H1 (cell line): Measurements from ENCODE around the gene ARTN. TPM values are rescaled to one million over a fixed set of nuclear protein-coding genes. Genes with fewer than 3 reads are reported as not detected.

ENCODE experiments used
- BCL11A ChIP-seq, 2 experiments: IDR thresholded peaks; one replicate each; pipeline ENCODE4 v1.6.1; 2011; ENCODE audit warnings: low read depth in 2 of 2, low read length in 2 of 2, mild to moderate bottlenecking in 2 of 2
- CHD1 ChIP-seq: IDR thresholded peaks from 2 replicates; pipeline ENCODE4 v1.6.1; 2012; ENCODE audit warnings: low read depth, low read length, improper control_type of control experiment
- CHD2 ChIP-seq: IDR thresholded peaks from 2 replicates; pipeline ENCODE4 v1.6.1; 2012; ENCODE audit warnings: low read length, improper control_type of control experiment
- EP300 ChIP-seq, 2 experiments: IDR thresholded peaks; 1 replicate in 1 of 2; 2 replicates in 1 of 2; pipeline ENCODE4 v1.6.1; 2011 to 2012; ENCODE audit warnings: low read depth in 2 of 2, low read length in 2 of 2, mild to moderate bottlenecking in 2 of 2, borderline replicate concordance in 1 of 2, inconsistent platforms in 1 of 2, moderate library complexity in 1 of 2
- FOSL1 ChIP-seq: IDR thresholded peaks from 2 replicates; pipeline ENCODE4 v1.6.1; 2011; ENCODE audit warnings: mild to moderate bottlenecking, low read depth, low read length, moderate library complexity; ENCODE audit not compliant: insufficient read depth
- GABPA ChIP-seq: IDR thresholded peaks from 2 replicates; pipeline ENCODE4 v1.6.1; 2011; ENCODE audit warnings: mild to moderate bottlenecking, low read length, moderate library complexity, borderline replicate concordance; ENCODE audit not compliant: insufficient read depth
- GTF2F1 ChIP-seq: IDR thresholded peaks from 2 replicates; pipeline ENCODE4 v1.6.1; 2012; ENCODE audit warnings: low read depth, low read length, improper control_type of control experiment, borderline replicate concordance
- HDAC2 ChIP-seq, 2 experiments: fragments of 300-600 bp in 1 of 2; sonication (generic) in 1 of 2; IDR thresholded peaks; 2 replicates each; pipeline ENCODE4 v1.6.1; 2011 to 2012; ENCODE audit warnings: low read depth in 2 of 2, low read length in 2 of 2, mild to moderate bottlenecking in 2 of 2, moderate library complexity in 2 of 2, borderline replicate concordance in 1 of 2, inconsistent platforms in 1 of 2
- HDAC6 ChIP-seq: IDR thresholded peaks from one replicate; pipeline ENCODE4 v1.7.1; 2012; ENCODE audit warnings: low read depth, mild to moderate bottlenecking, inconsistent platforms, low read length, moderate library complexity
- JUN ChIP-seq: IDR thresholded peaks from 2 replicates; pipeline ENCODE4 v1.6.1; 2011; ENCODE audit warnings: low read depth, mild to moderate bottlenecking, improper control_type of control experiment, low read length
- JUND ChIP-seq: IDR thresholded peaks from 2 replicates; pipeline ENCODE4 v1.6.1; 2011; ENCODE audit warnings: mild to moderate bottlenecking, improper control_type of control experiment, low read length
- KDM4A ChIP-seq: IDR thresholded peaks from one replicate; pipeline ENCODE4 v1.7.1; 2012; ENCODE audit warnings: low read depth, mild to moderate bottlenecking, moderate library complexity, low read length, inconsistent platforms; ENCODE audit not compliant: severe bottlenecking
- KDM5A ChIP-seq: fragments of 200-600 bp; IDR thresholded peaks from 2 replicates; pipeline ENCODE4 v1.7.1; 2012; ENCODE audit warnings: mild to moderate bottlenecking, low read length, inconsistent platforms, mixed read lengths
- POLR2AphosphoS5 ChIP-seq: IDR thresholded peaks from 2 replicates; pipeline ENCODE4 v1.6.1; 2011; ENCODE audit warnings: low read depth, low read length
- POU5F1 ChIP-seq: IDR thresholded peaks from 2 replicates; pipeline ENCODE4 v1.6.1; 2011; ENCODE audit warnings: low read depth, mild to moderate bottlenecking, low read length, moderate library complexity
- RAD21 ChIP-seq, 2 experiments: IDR thresholded peaks in 1 of 2; conservative IDR thresholded peaks in 1 of 2; 2 replicates each; pipeline ENCODE4 v1.6.1; 2011; ENCODE audit warnings: low read depth in 2 of 2, low read length in 2 of 2, improper control_type of control experiment in 1 of 2, inconsistent platforms in 1 of 2, mild to moderate bottlenecking in 1 of 2, moderate library complexity in 1 of 2
- SP1 ChIP-seq: IDR thresholded peaks from 2 replicates; pipeline ENCODE4 v1.6.1; 2011; ENCODE audit warnings: low read depth, low read length
- SRF ChIP-seq: IDR thresholded peaks from 2 replicates; pipeline ENCODE4 v1.6.1; 2011; ENCODE audit warnings: mild to moderate bottlenecking, low read depth, low read length, moderate library complexity
- TAF1 ChIP-seq: IDR thresholded peaks from 2 replicates; pipeline ENCODE4 v1.6.1; 2011; ENCODE audit warnings: mild to moderate bottlenecking, low read depth, low read length
- YY1 ChIP-seq: IDR thresholded peaks from 2 replicates; pipeline ENCODE4 v1.6.1; 2011; ENCODE audit warnings: low read depth, mild to moderate bottlenecking, low read length
- polyA plus RNA-seq, 7 experiments: library from polyadenylated mRNA; depleted of rRNA in 3 of 7; stranded (reverse) in 5 of 7; unstranded in 2 of 7; fragments of >200 nt in 5 of 7; fragments of 200-250 nt in 2 of 7; gene quantifications; 1 replicate in 5 of 7; 2 replicates in 1 of 7; 4 replicates in 1 of 7; pipeline versions ENCODE4 v1.2.1 to v1.2.3, GENCODE V29; 2011 to 2013; ENCODE audit warnings: missing spikeins in 2 of 7, mixed read lengths in 2 of 7
- total RNA-seq: library from RNA; stranded (reverse); fragmentation: NEBNext Ultra II Directional; extraction: Animal tissue kit (Norgen Biotek cat#: 25700); gene quantifications from 2 replicates; pipeline ENCODE4 v1.2.1, GENCODE V29; 2021
- TF ChIP-seq, protein P1 (sequence below): IDR thresholded peaks from 2 replicates; pipeline ENCODE4 v1.6.1; 2011; ENCODE audit warnings: low read length, improper control_type of control experiment

Gene ARTN
- total and polyA plus RNA-seq, 2 of the 8 experiments (the other 6 are each of a cell fraction or from before 2014, with no cell fraction given), result 13.5 to 22.7 TPM

DNA sequence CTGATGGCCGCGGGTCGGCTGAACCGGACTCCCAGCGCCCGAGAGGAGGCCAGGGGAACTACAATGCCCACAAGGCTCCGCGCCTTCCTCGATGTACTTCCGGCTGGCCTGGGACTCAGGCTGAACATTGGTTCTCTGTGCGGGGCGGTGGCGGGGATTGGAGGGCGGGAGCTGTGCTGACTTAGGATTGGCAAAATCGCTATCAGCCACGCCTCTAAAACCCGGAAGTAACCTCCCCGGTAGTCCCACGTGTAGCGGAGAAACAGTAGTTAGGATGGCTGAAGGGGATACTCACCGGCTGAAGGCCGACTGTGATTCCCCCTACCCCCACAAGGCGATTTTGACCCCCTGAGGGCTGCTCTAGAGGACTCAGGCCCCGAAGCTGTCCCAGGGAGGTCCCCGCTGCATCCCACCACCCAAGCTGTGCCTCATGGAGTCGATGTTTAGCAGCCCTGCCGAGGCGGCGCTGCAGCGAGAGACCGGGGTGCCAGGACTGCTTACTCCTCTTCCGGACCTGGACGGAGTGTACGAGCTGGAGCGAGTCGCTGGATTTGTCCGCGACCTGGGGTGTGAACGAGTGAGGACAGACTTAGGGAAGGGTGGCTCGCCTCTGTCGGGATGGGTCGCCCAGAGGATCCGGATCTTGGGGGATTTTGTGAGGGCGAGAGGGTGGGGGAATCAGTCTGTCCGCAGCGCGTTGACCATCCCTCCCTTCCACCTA is 36.3 kb downstream of the ARTN start, which contains the start of gene DPH2 (continued):
- peak in 1 of 2 experiments; percentile 97; a peak in 1 of 4 replicates for TF ChIP-seq HDAC2 (IDR thresholded peaks at IDR 0.05; ENCODE audit: borderline replicate concordance in 1 of 2, low read depth in 2 of 2, low read length in 2 of 2)
- TF ChIP-seq JUN, result no peak
- TF ChIP-seq KDM4A, result peak; percentile 38
- peak; percentile 92 for TF ChIP-seq GABPA
- TF ChIP-seq HDAC6, result no peak
- TF ChIP-seq BCL11A (IDR thresholded peaks at IDR 0.05; ENCODE audit: low read depth in 2 of 2, low read length in 2 of 2), result no peak
- TF ChIP-seq SRF, result no peak
- TF ChIP-seq CHD2, result peak; percentile 64
- TF ChIP-seq KDM5A, result peak; percentile 48; the same call in 1 of the 2 replicates
- TF ChIP-seq CHD1, result no peak
- no peak for TF ChIP-seq YY1
- TF ChIP-seq GTF2F1, result no peak
- TF ChIP-seq SP1, result peak; percentile 90
- no peak for TF ChIP-seq EP300 (IDR thresholded peaks at IDR 0.05; ENCODE audit: borderline replicate concordance in 1 of 2, low read depth in 2 of 2, low read length in 2 of 2)
- TF ChIP-seq POU5F1, result no peak
- TF ChIP-seq TAF1, result peak; percentile 47; the same call in 1 of the 2 replicates
- TF ChIP-seq JUND, result no peak
- no peak for TF ChIP-seq RAD21 (IDR thresholded peaks at IDR 0.05 in 1 of 2, conservative IDR thresholded peaks at IDR 0.05 in 1 of 2; ENCODE audit: low read depth in 2 of 2, low read length in 2 of 2)
- no peak for TF ChIP-seq FOSL1
- TF ChIP-seq, protein P1, sequence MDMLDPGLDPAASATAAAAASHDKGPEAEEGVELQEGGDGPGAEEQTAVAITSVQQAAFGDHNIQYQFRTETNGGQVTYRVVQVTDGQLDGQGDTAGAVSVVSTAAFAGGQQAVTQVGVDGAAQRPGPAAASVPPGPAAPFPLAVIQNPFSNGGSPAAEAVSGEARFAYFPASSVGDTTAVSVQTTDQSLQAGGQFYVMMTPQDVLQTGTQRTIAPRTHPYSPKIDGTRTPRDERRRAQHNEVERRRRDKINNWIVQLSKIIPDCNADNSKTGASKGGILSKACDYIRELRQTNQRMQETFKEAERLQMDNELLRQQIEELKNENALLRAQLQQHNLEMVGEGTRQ, result peak; percentile 25; the same call in 1 of the 2 replicates
- TF ChIP-seq POLR2AphosphoS5, result peak; percentile 39; the same call in 1 of the 2 replicates
